Mesenchymal stem cell (in vitro differentiated cells and primary cell): Measurements from ENCODE around the gene ARL14.

Experiments
- DNase-seq: peaks from one replicate; pipeline ENCODE4 v3.0.0-alpha.2; 2013
- H2AFZ ChIP-seq: one replicate; pipeline ENCODE4 v1.6.1; 2013; ENCODE audit warnings: low read depth, mild to moderate bottlenecking, control low read depth, inconsistent platforms, low read length, moderate library complexity
- H2AK5ac ChIP-seq: 2 replicates; pipeline ENCODE4 v1.6.1; 2013; ENCODE audit warnings: low read length, moderate library complexity, mild to moderate bottlenecking, inconsistent platforms; ENCODE audit not compliant: severe bottlenecking
- H2BK120ac ChIP-seq: one replicate; pipeline ENCODE4 v1.6.1; 2013; ENCODE audit warnings: low read depth, mild to moderate bottlenecking, inconsistent platforms, low read length, moderate library complexity
- H2BK12ac ChIP-seq, 2 experiments: one replicate each; pipeline ENCODE4 v1.6.1; 2013; ENCODE audit warnings: inconsistent platforms in 2 of 2, low read length in 2 of 2, mild to moderate bottlenecking in 2 of 2, moderate library complexity in 2 of 2, control low read depth in 1 of 2
- H2BK15ac ChIP-seq: one replicate; pipeline ENCODE4 v1.6.1; 2013; ENCODE audit warnings: mild to moderate bottlenecking, low read depth, inconsistent platforms; ENCODE audit not compliant: poor library complexity, severe bottlenecking
- H2BK5ac ChIP-seq: 2 replicates; pipeline ENCODE4 v1.6.1; 2013; ENCODE audit warnings: low read depth, mild to moderate bottlenecking, low read length, control low read depth, inconsistent platforms; ENCODE audit not compliant: poor library complexity, severe bottlenecking
- H3K14ac ChIP-seq, 2 experiments: one replicate each; pipeline ENCODE4 v1.6.1; 2013; ENCODE audit warnings: inconsistent platforms in 2 of 2, low read length in 2 of 2, control low read depth in 1 of 2, mild to moderate bottlenecking in 1 of 2, moderate library complexity in 1 of 2
- H3K18ac ChIP-seq, 2 experiments: one replicate each; pipeline ENCODE4 v1.6.1; 2013; ENCODE audit warnings: inconsistent platforms in 2 of 2, low read length in 2 of 2, control low read depth in 1 of 2, low read depth in 1 of 2, mild to moderate bottlenecking in 1 of 2
- H3K23ac ChIP-seq, 2 experiments: one replicate each; pipeline ENCODE4 v1.6.1; 2013; ENCODE audit warnings: inconsistent platforms in 2 of 2, low read length in 2 of 2, mild to moderate bottlenecking in 2 of 2, moderate library complexity in 2 of 2, control low read depth in 1 of 2
- H3K27ac ChIP-seq: 2 replicates; pipeline ENCODE4 v1.5.1; 2013; ENCODE audit warnings: mild to moderate bottlenecking, moderate library complexity, low read length, control low read depth, inconsistent platforms; ENCODE audit not compliant: poor library complexity, severe bottlenecking
- H3K27me3 ChIP-seq, 2 experiments: 2 replicates each; pipeline versions ENCODE4 v1.6.1 to v1.7.0; 2013; ENCODE audit warnings: low read length in 2 of 2, mild to moderate bottlenecking in 2 of 2, moderate library complexity in 2 of 2, control low read depth in 1 of 2, inconsistent platforms in 1 of 2; ENCODE audit not compliant: control insufficient read depth in 1 of 2, insufficient read depth in 1 of 2
- H3K36me3 ChIP-seq, 2 experiments: 2 replicates each; pipeline versions ENCODE4 v1.6.1 to v1.7.0; 2013; ENCODE audit warnings: low read length in 2 of 2, control low read depth in 1 of 2, inconsistent platforms in 1 of 2, low read depth in 1 of 2, mild to moderate bottlenecking in 1 of 2; ENCODE audit not compliant: insufficient read depth in 2 of 2, control insufficient read depth in 1 of 2
- H3K4ac ChIP-seq, 2 experiments: one replicate each; pipeline ENCODE4 v1.6.1; 2013; ENCODE audit warnings: inconsistent platforms in 2 of 2, low read length in 2 of 2, mild to moderate bottlenecking in 2 of 2, moderate library complexity in 2 of 2, control low read depth in 1 of 2, low read depth in 1 of 2
- H3K4me1 ChIP-seq: 2 replicates; pipeline ENCODE4 v1.6.1; 2013; ENCODE audit warnings: low read depth, low read length, control low read depth; ENCODE audit not compliant: control insufficient read depth, insufficient read depth
- H3K4me2 ChIP-seq: 2 replicates; pipeline ENCODE4 v1.6.1; 2013; ENCODE audit warnings: low read length, mild to moderate bottlenecking, inconsistent platforms; ENCODE audit not compliant: poor library complexity, severe bottlenecking
- H3K4me3 ChIP-seq, 2 experiments: 2 replicates each; pipeline versions ENCODE4 v1.5.1 to v1.7.0; 2013; ENCODE audit warnings: low read length in 2 of 2, mild to moderate bottlenecking in 2 of 2, control low read depth in 1 of 2, low read depth in 1 of 2; ENCODE audit not compliant: insufficient read depth in 1 of 2
- H3K79me1 ChIP-seq: replicated peaks from 2 replicates; pipeline ENCODE4 v1.6.1; 2013; ENCODE audit warnings: mild to moderate bottlenecking, control low read depth, low read length, inconsistent platforms; ENCODE audit not compliant: poor library complexity, severe bottlenecking
- H3K9ac ChIP-seq: 2 replicates; pipeline ENCODE4 v1.7.0; 2013; ENCODE audit warnings: mild to moderate bottlenecking, low read length, moderate library complexity
- H3K9me3 ChIP-seq: 2 replicates; pipeline ENCODE4 v1.7.0; 2013; ENCODE audit warnings: mild to moderate bottlenecking, low read length; ENCODE audit not compliant: control insufficient read depth
- H4K8ac ChIP-seq: one replicate; pipeline ENCODE4 v1.6.1; 2013; ENCODE audit warnings: inconsistent platforms, mild to moderate bottlenecking, low read length, moderate library complexity
- H4K91ac ChIP-seq: one replicate; pipeline ENCODE4 v1.6.1; 2013; ENCODE audit warnings: mild to moderate bottlenecking, low read length, inconsistent platforms
- WGBS: methylation state at CpG from one replicate; pipeline ENCODE4 v1.1.7; 2013; ENCODE audit warnings: mixed read lengths; 5-methylcytosine and 5-hydroxymethylcytosine counted together

The ARL14 gene

DNA sequence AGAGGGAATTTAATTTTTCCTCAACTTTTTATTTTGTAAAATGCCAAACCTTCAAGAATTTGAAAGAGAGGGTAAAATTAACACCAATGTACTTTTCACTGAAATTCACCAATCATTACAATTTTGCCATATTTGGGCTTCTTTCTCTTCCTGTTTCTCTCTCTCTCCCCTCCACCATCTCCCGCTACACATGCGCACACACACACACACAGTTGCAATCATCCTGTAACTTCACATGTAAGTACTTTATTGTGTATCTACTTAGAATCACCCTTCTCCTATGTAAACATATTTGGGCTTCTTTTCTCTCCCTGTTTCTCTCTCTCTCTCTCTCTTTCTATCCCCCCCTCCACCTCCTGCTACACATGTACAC, 7.4 kb downstream of the ARL14 start:
- H3K14ac ChIP-seq: no peak overlapping the region
- no peaks in the 10 kb centered on the region for H3K9me3 ChIP-seq
- H3K27ac ChIP-seq: no peak overlapping the region
- no peaks in the 10 kb centered on the region for H3K27me3 ChIP-seq
- H2BK12ac ChIP-seq: no peak overlapping the region
- no peak overlapping the region for H3K4me2 ChIP-seq
- H3K9ac ChIP-seq: no peak overlapping the region
- H3K23ac ChIP-seq: no peak overlapping the region
- no peak overlapping the region for H3K4ac ChIP-seq
- DNase-seq: no peak
- H2BK15ac ChIP-seq: no peak overlapping the region
- H3K79me1 ChIP-seq: no peaks in the 10 kb centered on the region
- no peak overlapping the region for H3K4me3 ChIP-seq
- no peak overlapping the region for H3K18ac ChIP-seq
- H2BK120ac ChIP-seq: no peak overlapping the region
- H2AK5ac ChIP-seq: no peak overlapping the region
- H4K91ac ChIP-seq: no peak overlapping the region
- WGBS: 100% methylated on average over 2 of the region's 2 CpGs
- H4K8ac ChIP-seq: no peak overlapping the region
- no peak overlapping the region for H2BK5ac ChIP-seq
- H3K4me1 ChIP-seq: no peaks in the 10 kb centered on the region
- no peak overlapping the region for H2AFZ ChIP-seq
- no peaks in the 10 kb centered on the region for H3K36me3 ChIP-seq

DNA sequence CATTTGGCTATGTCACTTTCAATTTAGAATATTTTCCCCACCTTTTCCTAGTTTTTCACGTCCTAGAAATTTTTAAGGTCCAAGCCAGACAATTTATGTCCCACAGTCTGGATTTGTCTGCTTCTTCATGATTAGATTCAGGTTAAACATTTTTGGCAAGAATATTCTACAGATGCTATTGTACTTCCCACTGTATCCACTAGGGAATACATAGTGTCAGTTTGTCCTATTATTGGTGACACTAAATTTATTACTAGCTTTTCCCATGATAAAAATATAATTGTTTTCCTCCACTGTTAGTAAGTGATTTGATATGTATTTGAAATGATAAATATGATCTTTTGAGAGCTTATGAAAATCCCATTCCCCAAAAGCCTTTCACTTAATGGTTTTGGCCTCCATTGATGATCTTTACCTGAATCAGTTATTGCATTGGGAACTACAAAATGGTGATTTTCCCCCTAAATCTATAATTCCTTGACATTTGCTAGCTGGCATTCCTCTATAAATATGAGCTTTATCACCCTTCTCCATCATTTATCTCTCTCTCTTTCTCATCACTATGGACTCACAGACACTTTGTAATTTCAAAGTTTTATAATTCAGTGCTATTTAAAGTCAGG, 8.3 kb downstream of the ARL14 start:
- no peak overlapping the region for H3K4ac ChIP-seq
- no peaks in the 10 kb centered on the region for H3K79me1 ChIP-seq
- H2BK15ac ChIP-seq: no peak overlapping the region
- peak; percentile 15 for DNase-seq
- no peak overlapping the region for H4K91ac ChIP-seq
- no peaks in the 10 kb centered on the region for H3K4me1 ChIP-seq
- no peak overlapping the region for H3K9ac ChIP-seq
- H3K27me3 ChIP-seq: no peaks in the 10 kb centered on the region
- H3K27ac ChIP-seq: no peak overlapping the region
- H3K4me3 ChIP-seq: no peak overlapping the region
- no peak overlapping the region for H4K8ac ChIP-seq
- H3K9me3 ChIP-seq: no peaks in the 10 kb centered on the region
- no peak overlapping the region for H3K14ac ChIP-seq
- H3K36me3 ChIP-seq: no peaks in the 10 kb centered on the region
- H2AK5ac ChIP-seq: no peak overlapping the region
- H3K23ac ChIP-seq: no peak overlapping the region
- no peak overlapping the region for H2BK5ac ChIP-seq
- H2AFZ ChIP-seq: no peak overlapping the region
- no peak overlapping the region for H3K4me2 ChIP-seq
- no peak overlapping the region for H3K18ac ChIP-seq
- WGBS: 89% methylated on average over 1 of the region's 1 CpG
- H2BK120ac ChIP-seq: no peak overlapping the region
- no peak overlapping the region for H2BK12ac ChIP-seq

DNA sequence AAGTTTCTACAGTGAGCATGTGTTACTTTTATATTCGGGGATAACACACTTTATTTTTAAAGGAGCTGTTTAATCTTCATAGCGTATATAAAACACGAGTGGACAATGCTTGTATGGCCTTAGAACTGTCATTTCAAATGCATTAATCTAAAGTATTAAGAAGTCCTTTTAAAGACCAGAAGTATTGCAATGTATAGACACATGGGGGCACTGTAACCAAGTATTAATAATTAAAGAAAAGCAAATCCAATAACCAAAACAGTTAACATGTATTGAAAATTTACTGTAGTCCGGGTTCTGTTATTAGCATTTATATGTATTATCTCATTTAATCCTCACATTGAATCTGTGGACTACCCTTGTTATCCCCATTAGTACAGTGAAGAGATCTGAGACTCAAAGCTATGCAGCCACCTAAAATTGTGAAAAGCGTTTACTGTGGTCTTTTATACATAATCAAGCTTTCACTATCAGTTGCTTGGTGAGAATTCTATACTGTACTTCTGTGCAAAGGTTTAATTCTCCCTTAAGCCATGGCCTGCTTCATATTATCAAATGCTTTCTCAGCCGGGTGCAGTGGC, 10.1 kb downstream of the ARL14 start:
- peak; percentile 35 for DNase-seq
- Histone ChIP-seq H3K9me3 (no peaks in the 10 kb centered on the region), H3K27ac (no peak overlapping the region), H3K27me3 (no peaks in the 10 kb centered on the region), H2AFZ (no peak overlapping the region), H3K79me1 (no peaks in the 10 kb centered on the region), H2BK120ac (no peak overlapping the region), H3K9ac (no peak overlapping the region), H3K23ac (no peak overlapping the region), H2BK12ac (no peak overlapping the region), H3K4me1 (no peaks in the 10 kb centered on the region), H2BK5ac (no peak overlapping the region), H3K36me3 (no peaks in the 10 kb centered on the region), H2BK15ac (no peak overlapping the region), H4K8ac (no peak overlapping the region), H3K18ac (no peak overlapping the region), H2AK5ac (no peak overlapping the region), H3K4me2 (no peak overlapping the region), H3K4ac (no peak overlapping the region), H3K14ac (no peak overlapping the region), H4K91ac (no peak overlapping the region), H3K4me3 (no peak overlapping the region)
- 100% methylated on average over 1 of the region's 6 CpGs for WGBS

DNA sequence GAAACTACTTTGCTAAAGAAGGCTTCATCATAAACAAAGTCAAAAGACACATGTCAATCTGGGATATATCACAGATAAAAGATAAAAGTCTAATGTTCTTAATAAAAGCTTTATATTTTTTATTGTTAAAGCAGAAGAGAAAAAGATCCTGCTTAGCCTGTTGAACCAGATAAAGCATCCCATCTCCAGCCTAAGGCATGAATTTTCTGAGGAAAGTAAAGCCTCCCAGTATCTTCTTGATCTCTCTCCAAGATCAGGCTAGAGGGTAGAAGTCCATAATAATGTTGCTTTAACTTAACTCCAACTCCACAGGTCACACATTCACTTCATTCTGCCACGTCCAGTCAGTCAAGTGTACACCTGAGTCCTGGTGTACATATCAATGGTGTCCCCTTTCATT, 14.2 kb downstream of the ARL14 start:
- 91% methylated on average over 1 of the region's 1 CpG for WGBS
- no peaks in the 10 kb centered on the region for H3K79me1 ChIP-seq

More for the DNA sequence above, 14.2 kb downstream of the ARL14 start:
- H3K27me3 ChIP-seq: no peaks in the 10 kb centered on the region
- H4K91ac ChIP-seq: no peak overlapping the region
- DNase-seq: no peak
- H3K36me3 ChIP-seq: no peaks in the 10 kb centered on the region
- H3K27ac ChIP-seq: no peak overlapping the region
- H2AK5ac ChIP-seq: no peak overlapping the region
- H2BK12ac ChIP-seq: no peak overlapping the region
- H3K4me2 ChIP-seq: no peak overlapping the region
- H3K4ac ChIP-seq: no peak overlapping the region
- H3K14ac ChIP-seq: no peak overlapping the region
- H3K23ac ChIP-seq: no peak overlapping the region
- H2BK15ac ChIP-seq: no peak overlapping the region
- no peaks in the 10 kb centered on the region for H3K9me3 ChIP-seq
- no peak overlapping the region for H4K8ac ChIP-seq
- H3K4me1 ChIP-seq: no peaks in the 10 kb centered on the region
- H3K18ac ChIP-seq: no peak overlapping the region
- no peak overlapping the region for H2BK5ac ChIP-seq
- no peak overlapping the region for H3K9ac ChIP-seq
- no peak overlapping the region for H2AFZ ChIP-seq
- no peak overlapping the region for H3K4me3 ChIP-seq
- no peak overlapping the region for H2BK120ac ChIP-seq
